ENCODE measurements around the gene RWDD1.
"Not testable (repeated sequence)": the region's sequence is repeated elsewhere in the genome, so short reads cannot be mapped to it uniquely, and the experiment has no call there.

Gene RWDD1

GRCh38 chr6:116560130-116560529 lies 11.2 kb upstream of the RWDD1 start:
- DNase-seq (ENCODE audit: low read depth in 2 of 2, low spot score in 1 of 2) = no peak

GRCh38 chr6:116561377-116562018 lies 9.8 kb upstream of the RWDD1 start:
- peak; percentile 32 to 60 for DNase-seq (ENCODE audit: low read depth in 2 of 2, low spot score in 1 of 2)

GRCh38 chr6:116562019-116562403 lies 9.3 kb upstream of the RWDD1 start:
- DNase-seq (ENCODE audit: low read depth in 2 of 2, low spot score in 1 of 2) = no peak

GRCh38 chr6:116562614-116563013 lies 8.7 kb upstream of the RWDD1 start:
- no peak for DNase-seq (ENCODE audit: low read depth in 2 of 2, low spot score in 1 of 2)

GRCh38 chr6:116563830-116564229 lies 7.5 kb upstream of the RWDD1 start:
- no peak for DNase-seq (ENCODE audit: low read depth in 2 of 2, low spot score in 1 of 2)

GRCh38 chr6:116564311-116564710 lies 7.0 kb upstream of the RWDD1 start:
- no peak for DNase-seq (ENCODE audit: low read depth in 2 of 2, low spot score in 1 of 2)

- DNase-seq (ENCODE audit: low read depth in 2 of 2, low spot score in 1 of 2) = no peak
Measured at GRCh38 chr6:116564921-116565872, 6.1 kb upstream of the RWDD1 start.

- DNase-seq (ENCODE audit: low read depth in 2 of 2, low spot score in 1 of 2) = no peak
Measured at GRCh38 chr6:116568111-116568510, 3.2 kb upstream of the RWDD1 start.

GRCh38 chr6:116568821-116569755 lies 2.2 kb upstream of the RWDD1 start:
- DNase-seq (ENCODE audit: low read depth in 2 of 2, low spot score in 1 of 2) = no peak

- no peak for DNase-seq (ENCODE audit: low read depth in 2 of 2, low spot score in 1 of 2)
Measured at GRCh38 chr6:116571683-116572000, 338 bp downstream of the RWDD1 start.

GRCh38 chr6:116572162-116572561 lies 858 bp downstream of the RWDD1 start:
- DNase-seq (ENCODE audit: low read depth in 2 of 2, low spot score in 1 of 2) = no peak

- no peak for DNase-seq (ENCODE audit: low read depth in 2 of 2, low spot score in 1 of 2)
Measured at GRCh38 chr6:116575227-116575626, 3.9 kb downstream of the RWDD1 start.

- no peak for DNase-seq (ENCODE audit: low read depth in 2 of 2, low spot score in 1 of 2)
Measured at GRCh38 chr6:116577486-116577885, 6.2 kb downstream of the RWDD1 start.

- no peak for DNase-seq (ENCODE audit: low read depth in 2 of 2, low spot score in 1 of 2)
Measured at GRCh38 chr6:116578335-116578734, 7.0 kb downstream of the RWDD1 start.

- DNase-seq (ENCODE audit: low read depth in 2 of 2, low spot score in 1 of 2) = no peak
Measured at GRCh38 chr6:116579143-116579542, 7.8 kb downstream of the RWDD1 start.

GRCh38 chr6:116580198-116580597 lies 8.9 kb downstream of the RWDD1 start:
- no peak for DNase-seq (ENCODE audit: low read depth in 2 of 2, low spot score in 1 of 2)

- DNase-seq (ENCODE audit: low read depth in 2 of 2, low spot score in 1 of 2) = no peak
Measured at GRCh38 chr6:116586276-116586675, 15.0 kb downstream of the RWDD1 start.

GRCh38 chr6:116586738-116587137 lies 15.4 kb downstream of the RWDD1 start:
- DNase-seq (ENCODE audit: low read depth in 2 of 2, low spot score in 1 of 2) = no peak

GRCh38 chr6:116595247-116595646 lies 23.9 kb downstream of the RWDD1 start:
- DNase-seq (ENCODE audit: low read depth in 2 of 2, low spot score in 1 of 2) = no peak

GRCh38 chr6:116596815-116597214 lies 25.5 kb downstream of the RWDD1 start:
- DNase-seq (ENCODE audit: low read depth in 2 of 2, low spot score in 1 of 2) = no peak

GRCh38 chr6:116603916-116604315 lies 32.6 kb downstream of the RWDD1 start:
- DNase-seq (ENCODE audit: low read depth in 2 of 2, low spot score in 1 of 2) = not testable (repeated sequence)
